Upper lobe of left lung (tissue), 4 donors: ENCODE measurements around the gene CAT.

Experiments used
- CTCF ChIP-seq, 6 experiments: fragments of 450-650 bp in 4 of 6; fragments of 200-600 bp in 2 of 6; sonication (generic) in 2 of 6; IDR thresholded peaks; one replicate each; pipeline ENCODE4 v1.5.1; 2016 to 2019; ENCODE audit warnings: antibody characterized with exemption in 6 of 6
- EP300 ChIP-seq, 4 donors: sonication (generic); formaldehyde crosslinking; IDR thresholded peaks; one replicate each; pipeline ENCODE4 v1.5.1; 2017; ENCODE audit warnings: antibody characterized with exemption in 4 of 4, control low read depth in 2 of 4
- POLR2A ChIP-seq, 4 donors: fragments of 450-650 bp; IDR thresholded peaks; one replicate each; pipeline ENCODE4 v1.5.1; 2016 to 2017; ENCODE audit warnings: antibody characterized with exemption in 4 of 4, mild to moderate bottlenecking in 2 of 4

DNA sequence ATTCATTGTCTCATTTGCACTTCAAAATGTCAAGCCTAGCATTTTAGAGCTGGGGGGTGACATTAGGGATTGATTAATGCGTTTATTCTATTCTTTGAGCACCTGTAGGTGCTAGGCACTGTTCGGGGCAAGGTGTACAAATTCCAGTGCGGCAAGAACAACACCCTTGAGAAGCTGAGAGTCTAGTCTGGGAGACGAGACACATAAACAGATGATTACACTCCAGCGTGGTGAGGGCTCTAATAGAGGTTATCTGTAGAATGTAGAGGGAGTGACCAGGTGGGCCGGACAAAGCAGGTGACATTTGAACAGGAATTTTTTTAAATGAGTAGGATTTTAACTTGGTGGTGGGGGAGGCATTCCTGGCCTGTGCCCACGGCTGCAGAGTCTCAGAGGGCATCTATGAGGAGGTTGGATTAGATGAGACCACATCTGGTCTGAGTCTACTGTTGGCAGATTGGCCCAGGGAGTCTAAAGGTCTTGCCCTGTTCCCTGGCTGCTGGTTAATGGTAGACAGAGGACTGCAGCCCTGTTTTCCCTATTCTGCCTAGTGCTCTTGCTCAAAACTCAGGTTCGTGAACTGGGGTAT is 970 bp downstream of the CAT start:
- TF ChIP-seq CTCF (IDR thresholded peaks at IDR 0.05) (no peak), POLR2A (IDR thresholded peaks at IDR 0.05) (no peak), EP300 (IDR thresholded peaks at IDR 0.05) (no peak)
